Astrocyte of the spinal cord (primary cell): ENCODE measurements around the gene TTC28.
"Not testable (repeated sequence)": the region's sequence is repeated elsewhere in the genome, so short reads cannot be mapped to it uniquely, and the experiment has no call there.

ENCODE experiments used
- DNase-seq: peaks from one replicate; pipeline ENCODE4 v3.0.0; 2011; ENCODE audit warnings: low read depth, low spot score
- H3K4me3 ChIP-seq: 2 replicates; pipeline ENCODE4 v1.5.1; 2011; ENCODE audit warnings: low read depth, mild to moderate bottlenecking, low read length, moderate library complexity
- in situ Hi-C: cut with HindIII; loops from 2 replicates; pipeline ENCODE4 v1.10.0; 2017; ENCODE audit warnings: low sequenced_read_pairs
- TF ChIP-seq, protein P1 (sequence below): IDR thresholded peaks from 2 replicates; pipeline ENCODE4 v1.5.1; 2012; ENCODE audit warnings: low read depth, mild to moderate bottlenecking, low read length, inconsistent platforms

TTC28 gene

DNA sequence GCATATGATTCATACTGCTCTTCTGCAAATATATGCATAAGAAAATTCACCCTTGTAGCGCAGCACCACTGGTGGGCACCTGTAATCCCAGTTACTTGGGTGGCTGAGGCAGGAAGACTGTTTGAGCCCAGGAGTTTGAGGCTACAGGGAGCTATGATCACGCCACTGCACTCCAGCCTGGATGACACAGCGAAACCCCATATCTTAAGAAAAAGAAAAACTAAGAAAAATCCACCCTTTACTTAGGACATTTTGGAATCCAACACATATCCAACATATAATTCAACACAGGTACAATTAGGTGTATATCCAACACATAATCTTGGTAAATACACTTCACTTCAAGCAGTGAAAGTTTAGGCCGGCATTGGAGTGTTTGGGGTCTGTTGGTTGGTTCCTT lies 505.1 kb downstream of the TTC28 start:
- DNase-seq = no peak
- no peak overlapping the region for H3K4me3 ChIP-seq
- TF ChIP-seq, protein P1, sequence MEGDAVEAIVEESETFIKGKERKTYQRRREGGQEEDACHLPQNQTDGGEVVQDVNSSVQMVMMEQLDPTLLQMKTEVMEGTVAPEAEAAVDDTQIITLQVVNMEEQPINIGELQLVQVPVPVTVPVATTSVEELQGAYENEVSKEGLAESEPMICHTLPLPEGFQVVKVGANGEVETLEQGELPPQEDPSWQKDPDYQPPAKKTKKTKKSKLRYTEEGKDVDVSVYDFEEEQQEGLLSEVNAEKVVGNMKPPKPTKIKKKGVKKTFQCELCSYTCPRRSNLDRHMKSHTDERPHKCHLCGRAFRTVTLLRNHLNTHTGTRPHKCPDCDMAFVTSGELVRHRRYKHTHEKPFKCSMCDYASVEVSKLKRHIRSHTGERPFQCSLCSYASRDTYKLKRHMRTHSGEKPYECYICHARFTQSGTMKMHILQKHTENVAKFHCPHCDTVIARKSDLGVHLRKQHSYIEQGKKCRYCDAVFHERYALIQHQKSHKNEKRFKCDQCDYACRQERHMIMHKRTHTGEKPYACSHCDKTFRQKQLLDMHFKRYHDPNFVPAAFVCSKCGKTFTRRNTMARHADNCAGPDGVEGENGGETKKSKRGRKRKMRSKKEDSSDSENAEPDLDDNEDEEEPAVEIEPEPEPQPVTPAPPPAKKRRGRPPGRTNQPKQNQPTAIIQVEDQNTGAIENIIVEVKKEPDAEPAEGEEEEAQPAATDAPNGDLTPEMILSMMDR = no peak
- in situ Hi-C loops = no loop called here

DNA sequence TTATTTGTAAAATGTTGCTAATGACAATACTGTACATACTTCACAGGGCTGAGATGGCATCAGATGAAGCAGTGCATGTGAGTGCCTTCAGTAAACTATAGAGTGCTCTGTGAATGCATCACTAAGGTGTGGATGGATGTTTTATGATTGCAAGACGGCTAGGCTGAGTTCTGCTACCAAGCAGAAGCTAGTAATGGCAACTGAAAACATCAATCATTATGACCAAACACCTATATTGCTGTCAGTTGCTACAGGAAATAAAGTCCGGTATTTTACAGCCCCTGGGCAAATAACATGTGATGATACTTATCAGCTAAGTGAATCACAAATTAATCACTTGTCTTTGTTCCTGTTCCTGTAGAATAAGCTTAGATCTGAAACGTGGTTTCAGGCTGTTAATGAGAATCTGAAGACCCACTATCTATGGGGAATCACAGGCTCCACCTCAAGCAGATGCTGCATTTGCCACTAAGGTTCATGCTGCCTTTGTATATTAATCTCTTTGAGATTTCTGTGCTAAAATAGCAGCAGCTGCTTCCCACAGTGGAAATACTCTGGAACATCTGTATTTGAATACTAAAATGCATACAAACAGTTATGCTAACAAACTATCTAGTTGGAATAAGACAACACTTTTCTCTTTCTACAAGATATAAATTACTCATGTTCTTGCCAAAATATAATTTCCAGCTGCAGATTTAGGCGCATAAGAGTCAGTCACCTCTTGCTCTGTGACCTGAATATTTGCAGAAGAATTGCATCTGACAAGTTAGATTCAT lies 506.6 kb downstream of the TTC28 start:
- no peak for DNase-seq
- in situ Hi-C loops = no loop called here
- no peak overlapping the region for H3K4me3 ChIP-seq
- TF ChIP-seq, protein P1 = no peak

DNA sequence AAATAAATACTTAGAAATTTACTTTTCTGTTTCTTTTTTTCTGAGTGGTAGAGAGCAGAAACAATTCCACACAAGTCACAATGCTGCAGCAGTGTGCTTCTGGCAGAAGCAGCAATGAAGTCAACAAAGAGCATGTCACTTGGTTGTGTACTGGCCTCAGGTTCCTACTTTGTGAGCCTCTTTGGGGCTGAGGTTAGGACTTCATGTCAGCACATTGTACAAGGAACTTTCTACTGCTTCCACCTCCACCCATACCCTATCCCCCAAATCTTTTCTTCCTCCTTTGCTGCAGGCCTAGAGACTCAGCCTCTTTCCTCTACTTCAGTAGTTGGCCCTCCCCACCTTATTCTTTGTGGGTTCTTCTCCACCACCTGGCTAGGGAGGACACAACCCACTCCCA lies 507.9 kb downstream of the TTC28 start:
- no peak for DNase-seq
- in situ Hi-C loops = no loop called here
- no peak overlapping the region for H3K4me3 ChIP-seq
- TF ChIP-seq, protein P1 = no peak

DNA sequence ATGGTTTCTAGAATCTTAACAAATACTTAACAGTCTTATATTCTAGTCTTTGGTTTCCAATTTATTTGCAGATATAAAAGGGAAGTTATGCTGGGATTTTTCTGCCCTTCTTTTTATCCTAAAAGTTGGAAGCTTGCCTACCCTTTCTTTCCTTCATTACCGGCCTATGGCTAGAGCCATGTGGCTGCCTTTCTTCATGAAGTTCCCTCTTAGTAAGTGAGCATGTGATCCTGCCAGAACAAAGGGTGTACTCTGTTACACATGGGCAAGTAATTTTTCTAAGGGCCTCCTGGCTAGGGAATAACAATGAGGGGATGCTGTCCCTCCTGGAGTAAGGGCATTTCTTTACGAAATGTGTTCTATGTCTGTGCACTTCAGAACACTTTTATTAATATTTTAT lies 508.5 kb downstream of the TTC28 start:
- in situ Hi-C loops = no loop called here
- TF ChIP-seq, protein P1 = no peak
- no peak overlapping the region for H3K4me3 ChIP-seq
- DNase-seq = peak; percentile 16

DNA sequence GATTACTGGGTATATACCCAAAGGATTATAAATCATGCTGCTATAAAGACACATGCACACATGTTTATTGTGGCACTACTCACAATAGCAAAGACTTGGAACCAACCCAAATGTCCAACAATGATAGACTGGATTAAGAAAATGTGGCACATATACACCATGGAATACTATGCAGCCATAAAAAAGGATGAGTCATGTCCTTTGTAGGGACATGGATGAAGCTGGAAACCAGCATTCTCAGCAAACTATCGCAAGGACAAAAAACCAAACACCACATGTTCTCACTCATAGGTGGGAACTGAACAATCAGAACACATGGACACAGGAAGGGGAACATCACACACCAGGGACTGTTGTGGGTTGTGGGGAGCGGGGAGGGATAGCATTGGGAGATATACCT lies 510.3 kb downstream of the TTC28 start:
- DNase-seq, H3K4me3 ChIP-seq, in situ Hi-C loops: not testable (repeated sequence)

DNA sequence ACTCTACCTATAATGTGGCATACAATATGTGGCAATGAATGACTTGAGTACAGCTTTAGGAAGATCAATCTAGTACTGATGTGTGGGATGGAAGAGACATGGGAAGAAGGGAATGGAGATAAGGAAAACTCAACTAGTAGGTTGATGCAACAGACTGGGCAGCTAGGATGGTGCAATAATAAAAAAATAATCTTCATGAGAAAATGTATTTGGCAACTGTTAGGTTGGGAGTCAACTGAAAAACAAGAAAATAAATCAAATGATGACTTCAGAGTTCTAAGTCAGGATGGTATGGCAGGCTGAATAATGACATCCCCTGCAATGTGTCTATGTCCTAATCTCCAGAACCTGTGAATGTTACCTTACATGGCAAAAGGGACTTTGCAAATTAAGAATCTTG lies 523.8 kb downstream of the TTC28 start:
- TF ChIP-seq, protein P1 = no peak
- in situ Hi-C loops = no loop called here

DNA sequence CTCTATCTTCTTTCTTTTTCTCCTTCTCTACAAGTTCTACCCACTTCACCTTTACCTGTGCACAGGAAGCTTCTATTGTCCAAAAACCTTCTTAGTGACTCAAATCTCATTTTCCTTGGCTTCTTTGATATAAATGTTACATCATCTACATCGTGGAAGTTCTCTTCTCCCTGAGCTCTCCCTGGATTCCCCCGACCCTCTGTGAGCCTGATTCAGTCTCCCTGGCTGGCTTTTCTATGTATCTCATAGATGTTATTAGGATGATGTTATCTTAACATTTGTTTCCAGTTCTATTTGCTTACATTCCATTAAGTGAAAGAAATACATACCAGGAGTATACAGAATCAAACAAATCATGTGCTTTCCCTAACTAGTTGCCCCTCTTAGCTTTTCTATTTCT lies 524.8 kb downstream of the TTC28 start:
- peak; percentile 19 for DNase-seq
- no peak overlapping the region for H3K4me3 ChIP-seq
- TF ChIP-seq, protein P1 = no peak
- in situ Hi-C loops = no loop called here

More for the DNA sequence above, 523.8 kb downstream of the TTC28 start:
- no peak for DNase-seq
- no peak overlapping the region for H3K4me3 ChIP-seq
